Stimulated activated effector memory CD8-positive, alpha-beta T cell treated with anti-CD3 and anti-CD28 coated beads, Interleukin-12 subunit alpha, Interleukin-12 subunit beta, amount 100 ng/mL, for 72 hours (primary cell): Measurements from ENCODE around the gene DPP10.
"Not testable (repeated sequence)": the region's sequence is repeated elsewhere in the genome, so short reads cannot be mapped to it uniquely, and the experiment has no call there.

Experiments
- ATAC-seq: fragments of 150-1000 bp; cut with Tn5 transposase; 2 replicates; pipeline ENCODE4 v1.10.0; 2021
- DNase-seq, 2 donors: peaks; one replicate each; pipeline ENCODE4 v3.0.0; 2021 to 2022; ENCODE audit warnings: low spot score in 2 of 2
- H3K27ac Mint-ChIP-seq: one replicate; pipeline ENCODE4 v1.8.0; 2022; ENCODE audit warnings: mild to moderate bottlenecking, mixed read lengths
- H3K36me3 Mint-ChIP-seq: one replicate; pipeline ENCODE4 v1.8.0; 2022; ENCODE audit warnings: mild to moderate bottlenecking, mixed read lengths
- H3K4me1 Mint-ChIP-seq: one replicate; pipeline ENCODE4 v1.8.0; 2022; ENCODE audit warnings: mixed read lengths
- H3K4me3 Mint-ChIP-seq: one replicate; pipeline ENCODE4 v1.8.0; 2022; ENCODE audit warnings: mild to moderate bottlenecking, mixed read lengths
- H3K9me3 Mint-ChIP-seq: one replicate; pipeline ENCODE4 v1.8.0; 2022; ENCODE audit warnings: mixed read lengths

DPP10 gene

GRCh38 chr2:114442510-114442909 lies at the start of gene DPP10:
Gene DPP10 (plus strand): TSS chr2:114442641.
- Mint-ChIP-seq H3K4me1 (no peaks in the 10 kb centered on the region), H3K27ac (no peak within 1 kb of the TSS), H3K36me3 (no peaks in the 10 kb centered on the region), H3K9me3 (no peaks in the 10 kb centered on the region), H3K4me3 (no peak within 1 kb of the TSS)
- no peak for DNase-seq
- ATAC-seq = no peak

- Mint-ChIP-seq H3K36me3 (no peaks in the 10 kb centered on the region), H3K27ac (no peak overlapping the region), H3K9me3 (peaks cover 3% of the 10 kb centered on the region), H3K4me3 (no peak overlapping the region), H3K4me1 (no peaks in the 10 kb centered on the region)
- ATAC-seq = no peak
- DNase-seq = no peak
Measured at GRCh38 chr2:114400890-114401289, 41.6 kb upstream of the DPP10 start.

- Mint-ChIP-seq H3K4me1 (no peaks in the 10 kb centered on the region), H3K4me3 (no peak overlapping the region), H3K36me3 (no peaks in the 10 kb centered on the region), H3K9me3 (no peaks in the 10 kb centered on the region), H3K27ac (no peak overlapping the region)
- DNase-seq (no peak), ATAC-seq (no peak)
Measured at GRCh38 chr2:114405247-114406116, 37.0 kb upstream of the DPP10 start.

- no peak for DNase-seq
- ATAC-seq = no peak
- Mint-ChIP-seq H3K4me1 (no peaks in the 10 kb centered on the region), H3K36me3 (no peaks in the 10 kb centered on the region), H3K9me3 (peaks cover 6% of the 10 kb centered on the region), H3K4me3 (no peak overlapping the region), H3K27ac (no peak overlapping the region)
Measured at GRCh38 chr2:114406347-114406746, 36.1 kb upstream of the DPP10 start.

- not testable (repeated sequence) for H3K36me3 Mint-ChIP-seq, H3K4me3 Mint-ChIP-seq, H3K9me3 Mint-ChIP-seq, H3K27ac Mint-ChIP-seq, DNase-seq, ATAC-seq, H3K4me1 Mint-ChIP-seq
Measured at GRCh38 chr2:114407353-114407752, 35.1 kb upstream of the DPP10 start.

- ATAC-seq = no peak
- Mint-ChIP-seq H3K36me3 (no peaks in the 10 kb centered on the region), H3K9me3 (peaks cover 5% of the 10 kb centered on the region)
Measured at GRCh38 chr2:114421781-114422180, 20.7 kb upstream of the DPP10 start.

GRCh38 chr2:114424699-114425098 lies 17.7 kb upstream of the DPP10 start:
- H3K4me1 Mint-ChIP-seq = no peaks in the 10 kb centered on the region
- no peak for DNase-seq
- no peak overlapping the region for H3K4me3 Mint-ChIP-seq
- ATAC-seq = no peak
- peaks cover 5% of the 10 kb centered on the region for H3K9me3 Mint-ChIP-seq
- H3K36me3 Mint-ChIP-seq = no peaks in the 10 kb centered on the region
- H3K27ac Mint-ChIP-seq = no peak overlapping the region

More at GRCh38 chr2:114421781-114422180, 20.7 kb upstream of the DPP10 start:
- no peak overlapping the region for H3K27ac Mint-ChIP-seq
- no peaks in the 10 kb centered on the region for H3K4me1 Mint-ChIP-seq
- DNase-seq = no peak
- no peak overlapping the region for H3K4me3 Mint-ChIP-seq

- no peaks in the 10 kb centered on the region for H3K36me3 Mint-ChIP-seq
- H3K4me1 Mint-ChIP-seq = no peaks in the 10 kb centered on the region
- DNase-seq = no peak
- H3K9me3 Mint-ChIP-seq = peaks cover 5% of the 10 kb centered on the region
- no peak overlapping the region for H3K27ac Mint-ChIP-seq
- no peak overlapping the region for H3K4me3 Mint-ChIP-seq
- no peak for ATAC-seq
Measured at GRCh38 chr2:114426756-114427155, 15.7 kb upstream of the DPP10 start.

GRCh38 chr2:114436329-114436728 lies 6.1 kb upstream of the DPP10 start:
- peaks cover 3% of the 10 kb centered on the region for H3K9me3 Mint-ChIP-seq
- no peaks in the 10 kb centered on the region for H3K36me3 Mint-ChIP-seq
- no peak overlapping the region for H3K4me3 Mint-ChIP-seq
- no peaks in the 10 kb centered on the region for H3K4me1 Mint-ChIP-seq
- DNase-seq (no peak), ATAC-seq (no peak)
- no peak overlapping the region for H3K27ac Mint-ChIP-seq

GRCh38 chr2:114446571-114446970 lies 4.1 kb downstream of the DPP10 start:
- no peak for DNase-seq
- Mint-ChIP-seq H3K4me3 (no peak overlapping the region), H3K4me1 (no peaks in the 10 kb centered on the region), H3K9me3 (no peaks in the 10 kb centered on the region), H3K27ac (no peak overlapping the region), H3K36me3 (no peaks in the 10 kb centered on the region)
- ATAC-seq = no peak

- Mint-ChIP-seq H3K4me1 (no peaks in the 10 kb centered on the region), H3K27ac (no peak overlapping the region), H3K4me3 (no peak overlapping the region), H3K36me3 (no peaks in the 10 kb centered on the region), H3K9me3 (peaks cover 4% of the 10 kb centered on the region)
- ATAC-seq (no peak), DNase-seq (no peak)
Measured at GRCh38 chr2:114450639-114451038, 8.2 kb downstream of the DPP10 start.

- no peaks in the 10 kb centered on the region for H3K4me1 Mint-ChIP-seq
- no peak overlapping the region for H3K27ac Mint-ChIP-seq
- no peak overlapping the region for H3K4me3 Mint-ChIP-seq
- ATAC-seq (no peak), DNase-seq (no peak)
- H3K36me3 Mint-ChIP-seq = no peaks in the 10 kb centered on the region
- peaks cover 6% of the 10 kb centered on the region for H3K9me3 Mint-ChIP-seq
Measured at GRCh38 chr2:114456566-114456965, 14.1 kb downstream of the DPP10 start.

GRCh38 chr2:114457956-114458355 lies 15.5 kb downstream of the DPP10 start:
- no peak overlapping the region for H3K4me3 Mint-ChIP-seq
- DNase-seq (no peak), ATAC-seq (no peak)
- no peaks in the 10 kb centered on the region for H3K4me1 Mint-ChIP-seq
- H3K27ac Mint-ChIP-seq = no peak overlapping the region
- no peaks in the 10 kb centered on the region for H3K36me3 Mint-ChIP-seq
- H3K9me3 Mint-ChIP-seq = peaks cover 10% of the 10 kb centered on the region

GRCh38 chr2:114461116-114461515 lies 18.7 kb downstream of the DPP10 start:
- no peak overlapping the region for H3K27ac Mint-ChIP-seq
- no peak overlapping the region for H3K4me3 Mint-ChIP-seq
- H3K4me1 Mint-ChIP-seq = no peaks in the 10 kb centered on the region
- H3K9me3 Mint-ChIP-seq = peaks cover 4% of the 10 kb centered on the region
- ATAC-seq (no peak), DNase-seq (no peak)
- no peaks in the 10 kb centered on the region for H3K36me3 Mint-ChIP-seq

GRCh38 chr2:114464961-114465706 lies 22.7 kb downstream of the DPP10 start:
- no peak for DNase-seq
- peaks cover 4% of the 10 kb centered on the region for H3K9me3 Mint-ChIP-seq
- H3K27ac Mint-ChIP-seq = no peak overlapping the region
- no peak for ATAC-seq
- no peak overlapping the region for H3K4me3 Mint-ChIP-seq
- H3K4me1 Mint-ChIP-seq = no peaks in the 10 kb centered on the region
- no peaks in the 10 kb centered on the region for H3K36me3 Mint-ChIP-seq

GRCh38 chr2:114468343-114468742 lies 25.9 kb downstream of the DPP10 start:
- Mint-ChIP-seq H3K36me3 (no peaks in the 10 kb centered on the region), H3K27ac (no peak overlapping the region), H3K4me1 (no peaks in the 10 kb centered on the region), H3K9me3 (peaks cover 3% of the 10 kb centered on the region), H3K4me3 (no peak overlapping the region)
- no peak for ATAC-seq
- DNase-seq = no peak
